ENCODE data around the gene TYW1.
"Not testable (repeated sequence)": the region's sequence is repeated elsewhere in the genome, so short reads cannot be mapped to it uniquely, and the experiment has no call there.

- TF ChIP-seq, protein P1, sequence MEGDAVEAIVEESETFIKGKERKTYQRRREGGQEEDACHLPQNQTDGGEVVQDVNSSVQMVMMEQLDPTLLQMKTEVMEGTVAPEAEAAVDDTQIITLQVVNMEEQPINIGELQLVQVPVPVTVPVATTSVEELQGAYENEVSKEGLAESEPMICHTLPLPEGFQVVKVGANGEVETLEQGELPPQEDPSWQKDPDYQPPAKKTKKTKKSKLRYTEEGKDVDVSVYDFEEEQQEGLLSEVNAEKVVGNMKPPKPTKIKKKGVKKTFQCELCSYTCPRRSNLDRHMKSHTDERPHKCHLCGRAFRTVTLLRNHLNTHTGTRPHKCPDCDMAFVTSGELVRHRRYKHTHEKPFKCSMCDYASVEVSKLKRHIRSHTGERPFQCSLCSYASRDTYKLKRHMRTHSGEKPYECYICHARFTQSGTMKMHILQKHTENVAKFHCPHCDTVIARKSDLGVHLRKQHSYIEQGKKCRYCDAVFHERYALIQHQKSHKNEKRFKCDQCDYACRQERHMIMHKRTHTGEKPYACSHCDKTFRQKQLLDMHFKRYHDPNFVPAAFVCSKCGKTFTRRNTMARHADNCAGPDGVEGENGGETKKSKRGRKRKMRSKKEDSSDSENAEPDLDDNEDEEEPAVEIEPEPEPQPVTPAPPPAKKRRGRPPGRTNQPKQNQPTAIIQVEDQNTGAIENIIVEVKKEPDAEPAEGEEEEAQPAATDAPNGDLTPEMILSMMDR (IDR thresholded peaks at IDR 0.05; ENCODE audit: insufficient read depth, low read length, poor library complexity, severe bottlenecking), result not testable (repeated sequence)
- not testable (repeated sequence) for TF ChIP-seq EZH2phosphoT487 (conservative IDR thresholded peaks at IDR 0.05; ENCODE audit: low read length)
Observed at GRCh38 chr7:67137489-67137888, 140.9 kb downstream of the TYW1 start.
